Adrenal gland (tissue), 5 donors: ENCODE measurements around the gene PCSK4.

Experiments used
- CTCF ChIP-seq, 6 experiments: fragments of 450-650 bp in 4 of 6; fragments of 200-600 bp in 2 of 6; sonication (generic) in 1 of 6; IDR thresholded peaks; 1 replicate in 5 of 6; 2 replicates in 1 of 6; pipeline versions ENCODE4 v1.5.1 to v1.8.0; 2016 to 2021; ENCODE audit warnings: antibody characterized with exemption in 6 of 6, mild to moderate bottlenecking in 2 of 6, moderate library complexity in 1 of 6
- POLR2A ChIP-seq, 2 donors: fragments of 450-650 bp; IDR thresholded peaks; one replicate each; pipeline ENCODE4 v1.6.1; 2017; ENCODE audit warnings: antibody characterized with exemption in 2 of 2, mild to moderate bottlenecking in 2 of 2, moderate library complexity in 1 of 2
- donor health status: DM: no; HTN: no; CAD: no.

DNA sequence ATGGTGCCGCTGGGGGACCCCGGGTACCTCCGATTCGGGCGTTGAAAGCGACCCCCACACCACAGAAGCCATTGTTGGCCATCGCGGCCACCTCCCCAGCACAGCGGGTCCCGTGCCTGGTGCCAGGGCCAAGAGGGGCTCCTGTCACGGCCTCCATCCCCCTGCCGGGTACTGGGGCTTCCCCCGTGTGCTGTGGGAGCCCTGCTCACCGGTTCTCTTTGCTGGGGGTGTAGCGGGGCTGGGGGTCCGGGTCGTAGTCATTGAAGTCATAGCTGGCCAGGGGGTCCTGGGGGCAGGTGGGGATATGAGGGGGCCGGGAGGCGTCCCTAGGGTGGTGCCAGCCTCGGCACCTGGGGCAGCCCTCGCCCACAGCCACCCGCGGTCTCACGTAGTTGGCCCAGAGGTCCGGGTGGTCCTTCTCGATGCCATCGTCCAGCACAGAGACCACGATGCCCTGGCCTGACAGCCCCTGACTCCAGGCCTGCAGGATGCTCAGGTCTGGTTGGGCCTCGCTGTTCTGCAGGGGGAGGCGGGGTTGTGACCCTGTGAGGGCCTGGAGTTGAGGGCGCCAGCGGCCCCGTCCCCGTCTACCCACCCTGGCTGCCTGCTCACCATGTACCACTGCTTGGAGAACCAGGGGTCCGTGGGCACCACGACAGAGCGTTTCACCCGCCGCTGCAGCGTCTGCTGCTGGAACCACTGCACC, 2.4 kb downstream of the PCSK4 start:
- TF ChIP-seq CTCF (IDR thresholded peaks at IDR 0.05): no peak
- TF ChIP-seq POLR2A (IDR thresholded peaks at IDR 0.05): no peak
